HEK293 (cell line): ENCODE results near the gene FGFR3.

Source experiments
- CTCF ChIA-PET: fragments of 350-600 bp; formaldehyde crosslinking; extraction: SDS; loops from one replicate; lab custom pipeline; 2021; ENCODE audit warnings: antibody characterized with exemption; lab: Yijun Ruan, JAX
- POLR2A ChIA-PET: fragments of 300-600 bp; formaldehyde crosslinking; extraction: SDS; loops from one replicate; lab custom pipeline; 2020; ENCODE audit warnings: antibody characterized with exemption, inconsistent platforms; lab: Yijun Ruan, JAX
- H3K27ac ChIP-seq: fragments of 200-500 bp; sonication (Bioruptor generic); 2 replicates; pipeline ENCODE4 v1.5.1; 2014; ENCODE audit warnings: low read depth, low read length, control low read depth, inconsistent platforms; ENCODE audit errors: extremely low read depth
- H3K36me3 ChIP-seq, 2 experiments: fragments of 200-500 bp in 1 of 2; sonication (Bioruptor generic) in 1 of 2; 1 replicate in 1 of 2; 2 replicates in 1 of 2; pipeline ENCODE4 v1.5.1; 2014 to 2017; ENCODE audit warnings: inconsistent platforms in 2 of 2, low read length in 2 of 2; ENCODE audit not compliant: control insufficient read depth in 2 of 2, insufficient read depth in 1 of 2
- H3K4me1 ChIP-seq: fragments of 200-500 bp; sonication (Bioruptor generic); 2 replicates; pipeline ENCODE4 v1.5.1; 2014; ENCODE audit warnings: mild to moderate bottlenecking, low read length, inconsistent platforms; ENCODE audit not compliant: control insufficient read depth, insufficient read depth
- H3K4me3 ChIP-seq: 2 replicates; pipeline ENCODE4 v1.5.1; 2011; ENCODE audit warnings: low read depth, mild to moderate bottlenecking, control low read depth, low read length, moderate library complexity
- H3K9me3 ChIP-seq: fragments of 200-500 bp; sonication (Bioruptor generic); 2 replicates; pipeline ENCODE4 v1.5.1; 2014; ENCODE audit warnings: low read depth, low read length, inconsistent platforms; ENCODE audit not compliant: control insufficient read depth, insufficient read depth
- IKZF3 ChIP-seq: fragments of 450-650 bp; IDR thresholded peaks from 2 replicates; pipeline ENCODE4 v1.5.0; 2018; ENCODE audit warnings: missing biosample characterization, mild to moderate bottlenecking, missing genetic modification characterization, moderate library complexity
- KLF1 ChIP-seq: fragments of 450-650 bp; formaldehyde crosslinking; IDR thresholded peaks from 2 replicates; pipeline ENCODE4 v1.5.1; 2016; ENCODE audit warnings: missing biosample characterization, missing genetic modification characterization
- PRDM10 ChIP-seq: fragments of 450-650 bp; formaldehyde crosslinking; IDR thresholded peaks from 2 replicates; pipeline ENCODE4 v1.5.1; 2016; ENCODE audit warnings: missing biosample characterization, missing genetic modification characterization
- TCF7L2 ChIP-seq: IDR thresholded peaks from 2 replicates; pipeline ENCODE4 v1.6.1; 2011; ENCODE audit warnings: low read depth, mild to moderate bottlenecking, inconsistent platforms, low read length, moderate library complexity, borderline replicate concordance
- ZBTB10 ChIP-seq: fragments of 450-650 bp; formaldehyde crosslinking; IDR thresholded peaks from 2 replicates; pipeline ENCODE4 v1.5.1; 2016; ENCODE audit warnings: missing biosample characterization, missing genetic modification characterization
- ZBTB8A ChIP-seq: fragments of 450-650 bp; formaldehyde crosslinking; IDR thresholded peaks from 2 replicates; pipeline ENCODE4 v1.5.1; 2016; ENCODE audit warnings: missing biosample characterization, missing genetic modification characterization
- ZNF335 ChIP-seq: fragments of 450-650 bp; formaldehyde crosslinking; conservative IDR thresholded peaks from 2 replicates; pipeline ENCODE4 v1.5.1; 2016; ENCODE audit warnings: missing biosample characterization, missing genetic modification characterization
- ZNF404 ChIP-seq: fragments of 450-650 bp; formaldehyde crosslinking; IDR thresholded peaks from 2 replicates; pipeline ENCODE4 v1.5.1; 2017; ENCODE audit warnings: missing biosample characterization, missing genetic modification characterization
- ZNF600 ChIP-seq: fragments of 450-650 bp; formaldehyde crosslinking; IDR thresholded peaks from 2 replicates; pipeline ENCODE4 v1.5.1; 2016; ENCODE audit warnings: missing biosample characterization, missing genetic modification characterization
- ZSCAN30 ChIP-seq: fragments of 450-650 bp; IDR thresholded peaks from 2 replicates; pipeline ENCODE4 v1.5.1; 2018; ENCODE audit warnings: missing biosample characterization, mild to moderate bottlenecking, missing genetic modification characterization, moderate library complexity

The FGFR3 gene

GRCh38 chr4:1762264-1763010 is 30.7 kb upstream of the FGFR3 start:
- POLR2A ChIA-PET: no interaction called here

GRCh38 chr4:1763070-1763549 is 30.0 kb upstream of the FGFR3 start:
- ChIA-PET CTCF (no interaction called here), POLR2A (no interaction called here)
- no peak overlapping the region for H3K4me3 ChIP-seq
- no peaks in the 10 kb centered on the region for H3K4me1 ChIP-seq
- no peaks in the 10 kb centered on the region for H3K36me3 ChIP-seq
- no peaks in the 10 kb centered on the region for H3K9me3 ChIP-seq
- TF ChIP-seq ZBTB8A (tag by site-specific recombination) (peak; percentile 40; the same call in 1 of the 2 replicates), KLF1 (0 out of 2 replicates have a peak, but pooled peaks have one; percentile 9), TCF7L2 (no peak), ZNF404 (no peak)
- TF ChIP-seq, all 188 proteins: peak for 2
- peak overlapping the region; percentile 9; the same call in 1 of the 2 replicates for H3K27ac ChIP-seq

More at GRCh38 chr4:1762264-1763010, 30.7 kb upstream of the FGFR3 start:
- Histone ChIP-seq H3K4me3 (no peak overlapping the region), H3K27ac (no peak overlapping the region), H3K36me3 (no peaks in the 10 kb centered on the region), H3K4me1 (no peaks in the 10 kb centered on the region), H3K9me3 (no peaks in the 10 kb centered on the region)
- CTCF ChIA-PET: interaction anchor here (1.0 kb wide), 1 partner anchor 14 kb away, joined by 3 read pairs; no protein-coding TSS in a partner anchor
- TF ChIP-seq ZBTB10 (tag by site-specific recombination) (no peak), IKZF3 (tag by site-specific recombination) (no peak), ZNF600 (tag by site-specific recombination) (0 out of 2 replicates have a peak, but pooled peaks have one; percentile 15)

- H3K9me3 ChIP-seq: no peaks in the 10 kb centered on the region
- TF ChIP-seq PRDM10 (tag by site-specific recombination) (no peak), ZNF335 (0 out of 2 replicates have a peak, but pooled peaks have one; percentile 24), ZSCAN30 (tag by site-specific recombination) (0 out of 2 replicates have a peak, but pooled peaks have one; percentile 34)
- H3K36me3 ChIP-seq: no peaks in the 10 kb centered on the region
- POLR2A ChIA-PET: no interaction called here
- H3K27ac ChIP-seq: peak overlapping the region; percentile 58; the same call in 1 of the 2 replicates
- no peaks in the 10 kb centered on the region for H3K4me1 ChIP-seq
- no peak overlapping the region for H3K4me3 ChIP-seq
- CTCF ChIA-PET: interaction anchor here (0.6 kb wide), 1 partner anchor 38 kb away, joined by 3 read pairs; no protein-coding TSS in a partner anchor
Measured at GRCh38 chr4:1763550-1764080, 29.5 kb upstream of the FGFR3 start.
